Neural cell (in vitro differentiated cells): ENCODE measurements around the gene OR56A4.
A peak's percentile ranks its signal among the peaks of the same experiment; 100 is the strongest.

ENCODE experiments used
- EP300 ChIP-seq: fragments of 450-650 bp; conservative IDR thresholded peaks from 2 replicates; pipeline ENCODE4 v1.6.1; 2014; ENCODE audit warnings: antibody characterized with exemption, mild to moderate bottlenecking, moderate library complexity; ENCODE audit not compliant: poor library complexity, severe bottlenecking
- EZH2 ChIP-seq: fragments of 200-600, 300-800 bp; shearing (Covaris generic), sonication (generic); IDR thresholded peaks from 2 replicates; pipeline ENCODE4 v1.6.1; 2014; ENCODE audit warnings: antibody characterized with exemption, low read length, borderline replicate concordance, mild to moderate bottlenecking; ENCODE audit not compliant: insufficient read depth, poor library complexity, severe bottlenecking
- MXI1 ChIP-seq: fragments of 450-650 bp; conservative IDR thresholded peaks from 2 replicates; pipeline ENCODE4 v1.6.1; 2014; ENCODE audit warnings: antibody characterized with exemption, mild to moderate bottlenecking; ENCODE audit not compliant: poor library complexity, severe bottlenecking
- POLR2AphosphoS5 ChIP-seq: IDR thresholded peaks from 2 replicates; pipeline ENCODE4 v1.6.1; 2012
- TF ChIP-seq, protein P1 (sequence below): fragments of 450-650 bp; IDR thresholded peaks from 2 replicates; pipeline ENCODE4 v1.5.1; 2014; ENCODE audit warnings: antibody characterized with exemption, mild to moderate bottlenecking, moderate library complexity; ENCODE audit not compliant: poor library complexity, severe bottlenecking

DNA sequence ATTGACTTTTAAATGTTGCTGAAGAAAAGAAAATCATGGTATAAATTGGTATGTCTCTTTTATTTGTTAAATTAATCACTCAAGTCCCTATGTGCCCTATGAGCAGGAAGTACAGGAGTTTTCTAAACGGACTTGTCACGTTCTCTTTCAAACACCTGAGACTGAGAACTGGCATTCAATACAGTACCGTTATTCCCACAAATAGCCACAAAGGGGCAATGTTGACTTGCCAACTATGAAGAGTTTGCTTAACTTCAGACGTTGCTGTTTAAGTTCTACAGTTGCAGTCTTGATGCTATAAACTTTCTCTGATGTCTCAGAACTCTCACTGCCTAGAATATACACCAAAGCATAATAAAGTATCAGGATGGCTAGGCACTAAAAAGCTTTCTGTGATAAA lies 16.2 kb upstream of the OR56A4 start:
- no peak for TF ChIP-seq POLR2AphosphoS5
- TF ChIP-seq, protein P1, sequence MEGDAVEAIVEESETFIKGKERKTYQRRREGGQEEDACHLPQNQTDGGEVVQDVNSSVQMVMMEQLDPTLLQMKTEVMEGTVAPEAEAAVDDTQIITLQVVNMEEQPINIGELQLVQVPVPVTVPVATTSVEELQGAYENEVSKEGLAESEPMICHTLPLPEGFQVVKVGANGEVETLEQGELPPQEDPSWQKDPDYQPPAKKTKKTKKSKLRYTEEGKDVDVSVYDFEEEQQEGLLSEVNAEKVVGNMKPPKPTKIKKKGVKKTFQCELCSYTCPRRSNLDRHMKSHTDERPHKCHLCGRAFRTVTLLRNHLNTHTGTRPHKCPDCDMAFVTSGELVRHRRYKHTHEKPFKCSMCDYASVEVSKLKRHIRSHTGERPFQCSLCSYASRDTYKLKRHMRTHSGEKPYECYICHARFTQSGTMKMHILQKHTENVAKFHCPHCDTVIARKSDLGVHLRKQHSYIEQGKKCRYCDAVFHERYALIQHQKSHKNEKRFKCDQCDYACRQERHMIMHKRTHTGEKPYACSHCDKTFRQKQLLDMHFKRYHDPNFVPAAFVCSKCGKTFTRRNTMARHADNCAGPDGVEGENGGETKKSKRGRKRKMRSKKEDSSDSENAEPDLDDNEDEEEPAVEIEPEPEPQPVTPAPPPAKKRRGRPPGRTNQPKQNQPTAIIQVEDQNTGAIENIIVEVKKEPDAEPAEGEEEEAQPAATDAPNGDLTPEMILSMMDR, result peak; percentile 85
- no peak for TF ChIP-seq MXI1
- no peak for TF ChIP-seq EP300
- no peak for TF ChIP-seq EZH2
